GM19438 (cell line): ENCODE measurements around the gene METTL26.

Experiments
- ATAC-seq: cut with Tn5 transposase; IDR thresholded peaks from one replicate; pipeline ENCODE4 v1.9.1; 2021; ENCODE audit warnings: low read depth; ENCODE audit not compliant: unreplicated experiment

The METTL26 gene

DNA sequence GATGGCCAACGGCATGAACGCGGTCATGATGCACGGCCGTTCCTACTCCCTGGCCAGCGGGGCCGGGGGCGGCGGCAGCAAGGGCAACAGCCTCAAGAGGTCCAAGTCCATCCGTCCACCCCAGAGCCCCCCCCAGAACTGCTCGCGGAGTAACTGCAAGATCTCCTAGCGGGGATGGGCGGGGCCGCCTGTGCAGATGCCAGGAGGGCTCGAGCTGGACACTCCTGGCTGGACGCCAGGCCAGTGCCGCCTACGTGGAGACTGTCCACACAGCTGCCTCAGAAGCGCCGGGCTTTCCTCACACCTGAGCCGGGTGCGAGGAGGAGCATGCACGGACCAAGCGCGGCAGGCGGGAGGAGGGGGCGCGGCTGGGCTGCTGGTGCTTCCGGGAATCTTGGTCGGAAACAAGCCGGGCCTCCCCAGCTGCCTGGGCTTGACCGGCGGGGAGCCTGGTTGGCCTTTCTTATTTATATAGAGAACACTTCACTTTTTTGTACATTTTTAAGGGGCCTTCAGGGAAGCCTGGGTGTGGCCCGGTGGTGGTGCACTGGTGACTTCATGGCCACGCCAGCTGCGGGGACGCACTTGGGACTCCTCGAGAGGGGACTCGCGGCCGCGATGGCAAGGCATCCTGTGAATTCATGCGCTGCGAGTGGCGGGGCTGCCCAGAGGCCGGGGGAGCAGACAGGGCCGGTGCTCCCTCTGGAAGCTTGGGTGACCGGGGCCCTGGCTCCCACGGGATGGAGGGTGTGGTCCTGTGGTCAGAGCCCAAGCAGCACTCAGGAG lies 8.5 kb downstream of the METTL26 start:
- no peak for ATAC-seq

DNA sequence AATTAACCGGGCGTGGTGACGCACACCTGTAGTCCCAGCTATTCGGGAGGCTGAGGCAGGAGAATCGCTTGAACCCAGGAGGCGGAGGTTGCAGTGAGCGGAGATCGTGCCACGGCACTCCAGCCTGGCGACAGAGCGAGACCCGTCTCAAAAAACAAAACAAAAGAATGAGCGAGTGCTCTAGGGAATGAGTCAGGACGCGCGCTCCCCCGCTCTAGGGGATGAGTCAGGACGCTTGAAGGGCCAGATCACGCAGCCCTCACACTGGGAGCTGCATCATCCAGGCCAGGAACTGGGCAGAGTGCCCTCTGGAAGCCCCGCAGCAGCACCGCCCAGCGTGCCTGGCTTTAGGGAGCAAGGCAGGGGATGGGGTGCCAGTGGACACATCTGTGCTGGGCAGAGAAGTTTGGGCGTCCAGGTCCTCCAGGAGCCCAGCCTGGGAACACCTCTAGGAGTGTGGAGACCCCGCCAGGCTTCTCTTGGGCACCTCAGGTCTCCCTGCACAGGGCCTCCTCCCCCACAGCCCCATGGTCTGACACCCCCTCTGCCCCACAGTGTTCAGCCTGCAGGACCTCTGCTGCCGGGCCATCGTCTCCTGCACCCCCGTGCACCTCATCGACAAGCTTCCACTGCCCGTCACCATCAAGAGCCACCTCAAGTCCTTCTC lies 9.2 kb downstream of the METTL26 start:
- ATAC-seq: no peak

DNA sequence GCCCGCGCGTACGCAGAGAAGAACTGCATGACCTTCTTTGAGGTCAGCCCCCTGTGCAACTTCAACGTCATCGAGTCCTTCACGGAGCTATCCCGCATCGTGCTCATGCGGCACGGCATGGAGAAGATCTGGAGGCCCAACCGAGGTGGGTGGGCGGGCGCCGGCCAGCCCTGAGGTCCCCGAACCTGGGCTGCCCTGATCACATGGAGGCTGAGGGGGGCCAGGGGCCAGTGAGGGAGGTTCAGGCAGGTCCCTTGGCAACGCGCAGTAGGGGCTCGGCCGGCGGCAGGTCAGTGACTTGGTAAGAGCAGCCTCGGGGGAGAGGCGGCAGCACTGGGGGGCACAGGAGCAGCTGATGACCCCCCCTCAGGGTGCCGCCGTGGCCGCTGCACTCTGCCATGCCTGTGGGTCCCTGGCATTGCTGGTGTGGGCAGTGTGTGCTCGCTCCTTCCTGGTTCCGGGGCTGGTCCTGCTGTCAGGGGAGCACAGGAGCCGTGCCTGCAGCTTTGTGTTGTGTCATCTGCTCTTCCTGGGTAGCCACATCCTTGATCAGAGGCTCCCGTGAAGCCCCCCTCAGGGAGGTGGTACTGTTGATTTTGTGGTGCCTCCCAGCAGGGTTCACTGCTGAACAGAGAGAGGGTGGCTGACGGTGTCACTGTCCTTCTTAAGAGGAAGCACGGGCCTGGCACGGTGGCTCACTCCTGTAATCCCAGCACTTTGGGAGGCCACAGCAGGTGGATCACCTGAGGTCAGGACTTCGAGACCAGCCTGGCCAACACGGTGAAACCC lies 9.9 kb downstream of the METTL26 start:
- no peak for ATAC-seq

DNA sequence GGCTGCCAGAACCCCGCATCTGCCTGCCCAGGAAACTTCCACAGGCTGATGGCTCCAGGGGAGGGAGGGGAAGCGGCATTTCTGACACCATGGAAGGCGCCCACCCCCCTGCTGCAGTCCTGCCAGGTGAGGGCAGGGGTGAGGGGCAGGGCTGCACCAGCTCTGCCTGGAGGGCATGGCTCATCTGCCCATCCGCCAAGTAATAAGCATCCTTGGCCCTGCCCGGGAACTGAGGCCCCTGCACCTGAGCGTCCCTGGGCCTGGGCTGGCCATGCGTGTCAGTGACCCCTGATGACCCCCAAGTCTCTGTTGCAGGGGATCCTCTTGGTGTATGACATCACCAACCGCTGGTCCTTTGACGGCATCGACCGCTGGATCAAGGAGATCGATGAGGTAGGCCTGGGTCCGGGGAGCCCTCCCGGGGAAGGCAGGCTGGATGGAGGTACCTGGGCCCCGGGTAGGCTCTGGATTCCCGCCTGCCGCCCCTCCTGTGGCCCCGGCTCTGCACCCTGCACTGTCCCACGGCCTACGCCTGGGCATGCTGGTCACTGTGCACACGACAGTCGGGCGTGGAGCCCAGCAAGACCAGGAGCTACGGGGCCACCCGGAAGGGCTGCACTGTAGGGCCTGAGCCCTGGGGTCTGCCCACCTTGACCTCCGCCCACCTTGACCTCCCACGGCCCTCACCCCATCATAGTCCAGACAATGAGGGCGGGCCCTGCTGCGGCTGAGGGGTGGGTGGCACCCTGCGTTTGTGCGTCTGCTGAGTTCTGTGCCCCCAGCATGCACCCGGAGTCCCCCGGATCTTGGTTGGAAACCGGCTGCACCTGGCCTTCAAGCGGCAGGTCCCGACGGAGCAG lies 10.8 kb downstream of the METTL26 start:
- ATAC-seq: no peak

DNA sequence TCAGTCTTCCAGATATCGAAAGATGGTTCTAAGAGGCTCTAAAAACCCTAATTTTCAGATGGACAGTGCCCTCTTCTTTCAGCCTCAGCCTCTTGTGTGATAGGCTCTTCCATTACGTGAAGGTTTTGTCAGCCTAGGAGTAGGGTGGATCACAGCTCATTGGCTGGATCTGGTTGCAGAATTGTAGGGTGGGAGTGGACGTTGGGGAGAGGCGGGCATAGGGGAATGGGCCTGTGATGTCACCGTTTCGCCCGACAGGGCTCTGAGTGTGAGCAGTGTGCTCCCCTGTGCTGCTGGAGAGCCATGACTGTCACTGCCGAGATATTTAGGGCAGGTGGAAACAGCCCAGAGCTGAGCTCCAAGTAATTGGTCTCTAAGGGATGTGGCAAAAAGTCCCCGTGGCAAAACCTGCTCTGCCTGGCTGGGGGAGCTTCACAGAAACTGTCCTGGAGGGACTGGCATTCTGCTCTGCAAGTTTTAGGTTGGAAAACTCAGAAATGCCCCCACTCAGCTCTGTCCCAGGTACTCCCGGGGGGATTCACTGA lies 11.5 kb downstream of the METTL26 start:
- ATAC-seq: no peak

DNA sequence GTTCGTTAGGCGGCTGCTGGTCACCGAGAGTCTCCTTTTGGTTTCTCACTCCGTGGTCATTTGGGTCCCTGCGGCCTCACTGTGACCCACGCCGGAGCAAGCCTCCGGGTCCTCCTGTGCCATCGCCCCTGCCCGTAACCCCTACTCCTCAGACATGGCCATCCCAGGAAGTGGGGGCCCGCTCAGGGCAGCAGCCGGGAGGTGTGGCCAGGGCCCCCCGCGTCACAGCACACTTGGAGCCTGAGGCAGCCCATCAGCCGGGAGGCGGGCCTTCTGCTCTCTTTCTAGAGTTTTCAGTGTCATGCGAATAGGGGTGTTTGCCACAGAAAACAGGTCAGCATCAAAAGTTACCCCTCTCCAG lies 13.2 kb downstream of the METTL26 start:
- ATAC-seq: no peak

DNA sequence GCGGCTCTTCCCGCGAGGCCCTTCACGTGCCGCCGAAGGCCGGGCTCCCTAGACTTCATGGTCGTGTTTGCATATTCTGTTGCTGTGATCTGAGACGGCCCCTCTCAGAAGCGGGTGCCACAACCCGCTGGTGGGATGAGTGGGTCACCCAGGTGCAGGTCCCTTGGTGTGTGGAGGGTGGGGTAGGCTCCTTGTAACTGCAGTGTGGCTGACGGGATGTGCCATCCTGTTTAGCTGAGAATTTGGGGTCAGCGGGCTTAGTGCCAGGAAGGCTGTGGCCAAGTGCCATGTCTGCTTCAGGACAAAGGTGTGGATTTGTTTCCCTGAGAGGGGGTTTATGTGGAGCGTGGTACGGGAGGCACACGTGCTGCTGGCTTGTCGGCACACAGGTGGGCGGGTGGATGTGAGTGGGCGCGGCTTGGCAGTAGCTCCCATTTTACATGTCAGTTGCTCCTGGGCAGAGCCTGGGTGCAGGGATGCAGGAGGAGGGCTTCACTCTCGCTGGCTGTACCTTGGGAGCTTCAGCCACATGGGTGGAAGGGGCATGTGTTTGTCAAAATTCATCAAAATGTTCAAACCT lies 14.5 kb downstream of the METTL26 start:
- no peak for ATAC-seq

DNA sequence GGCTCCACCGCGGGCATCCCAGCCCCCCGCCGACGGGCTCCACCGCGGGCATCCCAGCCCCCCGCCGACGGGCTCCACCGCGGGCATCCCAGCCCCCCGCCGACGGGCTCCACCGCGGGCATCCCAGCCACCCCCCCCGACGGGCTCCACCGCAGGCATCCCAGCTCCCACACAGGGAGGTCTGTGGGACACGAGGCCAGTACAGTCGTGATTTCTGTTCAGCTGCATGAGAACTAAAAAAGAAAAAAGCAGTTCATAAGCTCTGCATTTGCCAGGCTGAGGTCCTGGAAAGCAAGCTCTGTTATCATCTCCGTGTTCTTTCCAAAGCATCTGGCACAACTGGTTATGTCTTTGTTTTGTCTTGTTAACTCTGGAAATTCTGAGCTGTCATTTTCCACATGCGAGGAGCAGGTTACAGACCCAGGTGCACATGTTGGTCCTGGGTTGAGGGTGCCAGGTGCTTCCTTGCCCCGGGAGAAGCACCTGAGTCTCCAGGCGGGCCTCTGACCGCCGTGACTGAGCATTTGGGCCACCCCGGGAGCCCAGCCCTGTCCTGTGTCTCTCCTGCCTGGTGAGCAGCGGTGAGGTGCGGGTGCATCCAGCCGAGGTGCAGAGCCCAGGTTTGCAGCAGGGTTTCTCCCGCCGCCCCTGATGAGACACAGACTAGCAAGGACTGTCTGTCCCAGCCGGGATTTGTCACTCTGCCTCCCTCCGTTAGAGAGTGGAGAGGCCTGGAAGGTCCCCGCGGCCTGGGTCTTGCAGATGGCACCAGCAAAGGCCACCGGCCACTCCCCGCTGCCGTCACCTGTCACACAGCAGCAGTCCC lies 15.2 kb downstream of the METTL26 start:
- ATAC-seq: no peak

- ATAC-seq: no peak
Observed at GRCh38 chr16:619476-620100, 16.5 kb downstream of the METTL26 start.

GRCh38 chr16:617855-618254 lies 18.2 kb downstream of the METTL26 start:
- no peak for ATAC-seq

GRCh38 chr16:616733-617586 lies 19.1 kb downstream of the METTL26 start:
- ATAC-seq: no peak

- ATAC-seq: no peak
Observed at GRCh38 chr16:615122-615521, 21.0 kb downstream of the METTL26 start.

DNA sequence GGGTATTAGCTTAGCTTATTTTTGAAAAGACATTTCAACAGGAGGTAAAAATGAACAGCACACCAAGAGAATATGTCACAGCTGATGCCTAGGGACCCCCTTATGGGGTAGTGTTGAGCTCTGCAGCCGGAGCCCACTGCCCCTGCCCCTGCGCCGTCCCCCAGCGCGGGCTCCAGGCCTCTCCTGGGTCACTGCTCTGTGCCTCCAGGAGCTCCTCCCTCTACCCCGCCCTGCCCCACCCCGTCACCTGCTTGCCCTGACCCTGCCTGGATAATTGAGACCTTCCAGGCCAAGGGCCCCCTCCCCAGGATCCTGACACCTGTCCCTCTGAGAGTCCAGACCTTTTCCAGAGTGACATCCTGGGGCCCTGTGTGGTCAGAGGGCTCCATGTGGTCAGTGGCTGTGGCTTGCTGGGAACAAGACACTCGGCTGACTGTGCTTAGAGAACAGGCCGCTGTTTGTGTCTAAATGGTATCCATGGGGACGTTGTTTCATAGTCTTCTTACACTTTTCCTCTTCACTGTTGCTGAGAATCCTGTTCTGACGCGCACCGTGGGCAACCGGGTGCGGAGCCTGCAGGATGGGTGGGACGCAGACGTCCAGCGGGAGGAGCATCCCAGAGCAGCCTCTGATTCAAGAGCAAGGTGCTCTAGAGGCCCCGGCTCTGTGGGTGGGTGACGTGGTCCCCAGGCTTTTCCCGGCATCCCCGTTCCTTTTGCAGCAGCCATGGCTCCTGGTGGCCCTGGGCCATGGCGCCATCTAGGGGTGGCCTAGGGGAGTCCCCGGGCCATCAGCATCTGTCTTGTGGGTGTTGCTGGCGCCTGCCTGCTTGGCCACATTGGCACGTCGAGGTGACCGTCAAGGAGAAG lies 25.4 kb downstream of the METTL26 start:
- no peak for ATAC-seq

- no peak for ATAC-seq
Observed at GRCh38 chr16:609984-610383, 26.1 kb downstream of the METTL26 start.

GRCh38 chr16:609316-609715 lies 26.8 kb downstream of the METTL26 start:
- ATAC-seq: no peak

DNA sequence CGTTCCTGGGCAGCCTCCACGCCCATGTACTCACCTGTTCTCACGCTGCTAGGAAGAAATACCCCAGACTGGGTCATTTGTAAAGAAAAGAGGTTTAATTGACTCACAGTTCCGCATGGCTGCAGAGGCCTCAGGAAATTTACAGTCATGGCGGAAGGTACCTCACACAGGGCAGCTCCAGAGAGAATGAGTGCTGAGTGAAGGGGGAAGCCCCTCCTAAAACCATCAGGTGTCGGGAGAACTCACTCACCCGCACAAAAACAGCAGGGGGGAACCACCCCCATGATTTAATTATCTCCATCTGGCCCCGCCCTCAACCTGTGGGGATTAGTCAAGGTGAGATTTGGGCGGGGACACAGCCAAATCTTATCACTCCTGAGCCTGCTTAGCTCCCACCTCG lies 28.1 kb downstream of the METTL26 start:
- ATAC-seq: no peak
